ENCODE measurements around the gene ITPR1. TPM values are rescaled to one million over a fixed set of nuclear protein-coding genes. Genes with fewer than 3 reads are reported as not detected.

Gene ITPR1
- total RNA-seq, 1 experiment from 2014 or later = 16.7 TPM

DNA sequence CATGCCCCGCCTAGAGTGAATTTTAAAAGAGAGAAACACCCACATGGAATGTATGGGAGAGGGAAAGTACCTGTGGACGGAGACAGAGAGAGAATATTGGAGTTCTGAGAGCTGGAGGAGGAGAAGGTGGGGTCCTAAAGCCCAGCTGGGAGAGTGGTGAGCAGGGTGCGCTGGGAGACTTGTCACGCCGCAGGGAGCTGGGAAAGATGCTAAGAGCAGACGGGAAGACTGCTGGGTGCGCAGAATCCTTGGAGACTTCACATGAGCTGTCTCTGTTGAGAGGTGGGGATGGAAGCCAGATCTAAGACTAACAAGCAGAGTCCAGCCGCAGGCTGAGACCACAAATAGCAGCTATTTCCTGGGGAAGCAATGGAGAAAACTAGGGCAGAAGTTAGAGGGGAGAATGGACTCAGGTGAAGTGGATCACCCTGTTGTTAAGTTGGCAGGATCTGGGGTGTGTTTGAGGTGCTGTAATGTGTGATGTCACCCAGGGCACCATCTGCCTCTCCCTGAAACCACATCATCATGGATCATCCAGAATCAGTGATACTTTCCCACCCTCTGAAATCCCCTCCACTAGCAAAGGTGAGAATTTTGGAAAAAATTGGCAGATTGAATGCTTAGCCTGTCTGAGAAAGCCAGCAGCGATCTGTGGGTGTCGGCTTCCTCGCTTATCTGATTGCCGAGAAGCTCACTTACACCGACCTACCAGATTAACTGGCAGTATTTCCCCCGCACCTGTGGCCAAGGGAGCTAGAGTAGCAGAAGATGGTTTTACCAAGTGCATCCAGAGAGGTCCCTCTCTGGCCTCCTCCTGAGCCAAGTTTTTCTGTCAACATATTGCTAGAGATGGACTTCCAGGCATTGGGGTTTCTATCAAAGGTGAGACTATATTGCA lies 311.3 kb downstream of the ITPR1 start:
- no peak for DNase-seq (ENCODE audit: low read depth)

DNA sequence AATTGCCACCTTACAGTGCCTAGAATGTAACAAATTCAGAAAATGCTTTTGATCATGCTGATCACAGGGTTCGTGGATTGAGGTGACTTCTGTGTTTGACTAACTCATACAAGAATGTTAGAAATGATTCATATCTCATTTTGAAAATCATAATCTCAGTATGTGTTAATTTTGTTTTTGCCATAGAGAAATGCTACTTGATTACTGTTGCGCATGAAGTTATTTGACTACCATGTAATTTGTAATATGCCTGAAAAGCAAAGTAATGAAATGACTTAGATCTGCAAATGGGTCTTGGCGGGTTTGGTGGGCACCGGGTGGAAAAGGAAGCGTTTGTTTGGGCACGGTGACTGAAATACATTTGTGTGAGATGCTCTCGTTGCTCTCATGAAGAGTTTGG lies 312.5 kb downstream of the ITPR1 start:
- no peak for DNase-seq (ENCODE audit: low read depth)

DNA sequence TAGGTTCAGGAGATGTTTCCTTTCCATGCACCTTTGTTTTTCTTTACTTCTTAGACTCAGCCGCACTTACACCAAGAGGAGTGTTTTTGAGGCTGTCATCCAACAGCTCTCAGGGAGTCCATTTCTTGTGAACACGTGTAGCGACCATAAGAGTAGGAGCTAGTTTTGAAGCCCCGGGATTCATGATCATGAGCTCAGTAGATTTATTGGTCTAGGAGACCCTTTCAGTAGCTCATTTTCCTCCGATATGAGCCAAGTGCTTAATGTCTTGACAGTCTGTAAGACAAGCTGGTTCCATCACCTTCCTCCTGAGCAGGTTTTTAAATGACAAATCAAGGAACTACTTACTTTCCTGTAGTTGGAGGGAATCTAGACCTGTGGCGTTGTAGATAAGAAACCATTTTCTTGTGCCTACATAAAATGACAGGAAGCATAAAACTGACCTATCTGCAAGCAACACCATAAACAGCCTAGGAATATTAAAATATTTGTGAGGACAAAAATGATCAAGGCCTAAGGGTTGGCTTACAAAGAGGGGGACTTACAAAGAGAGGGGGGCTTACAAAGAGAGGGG lies 313.5 kb downstream of the ITPR1 start:
- no peak for DNase-seq (ENCODE audit: low read depth)

DNA sequence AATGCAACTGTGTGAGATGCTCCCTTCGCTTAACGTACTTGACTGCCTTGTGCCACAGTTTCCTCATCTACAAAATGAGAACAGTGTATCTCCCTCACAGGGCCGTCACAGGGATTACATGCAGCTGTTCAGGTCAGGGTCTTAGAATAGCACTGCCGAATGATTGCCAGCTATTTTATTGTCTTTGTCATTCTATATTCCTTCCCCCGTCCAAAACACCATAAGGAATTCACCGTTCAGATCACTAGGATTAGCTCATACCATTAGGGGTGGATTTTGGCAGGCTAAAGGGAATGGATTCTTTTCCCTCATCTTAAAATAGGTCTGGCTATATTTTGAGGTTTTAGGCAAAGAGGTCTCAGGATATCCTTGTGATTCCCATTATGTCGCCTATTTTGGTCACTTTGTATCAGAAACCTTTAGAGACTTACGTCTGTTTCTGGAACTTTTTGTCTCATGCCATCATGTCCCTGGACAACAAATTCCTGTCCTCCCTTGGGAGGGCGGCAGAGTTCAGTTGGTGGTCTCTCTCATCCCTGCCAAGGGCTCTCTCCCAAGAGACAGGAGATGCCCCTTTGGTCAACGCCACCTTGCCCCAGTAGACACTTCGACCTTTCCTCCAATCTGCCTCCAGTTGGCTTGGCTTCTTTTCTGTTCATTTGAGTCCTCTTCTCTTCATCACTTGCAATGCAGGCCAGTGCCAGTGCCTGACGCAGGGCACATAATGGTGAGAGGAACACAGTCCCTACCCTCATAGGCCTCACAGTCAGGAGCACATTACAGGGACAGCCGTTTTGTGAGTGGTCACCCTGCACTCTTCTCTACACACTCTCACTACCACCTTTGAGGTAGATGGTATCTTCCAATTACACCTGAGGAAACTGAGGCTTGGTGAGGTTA lies 314.5 kb downstream of the ITPR1 start:
- no peak for DNase-seq (ENCODE audit: low read depth)

DNA sequence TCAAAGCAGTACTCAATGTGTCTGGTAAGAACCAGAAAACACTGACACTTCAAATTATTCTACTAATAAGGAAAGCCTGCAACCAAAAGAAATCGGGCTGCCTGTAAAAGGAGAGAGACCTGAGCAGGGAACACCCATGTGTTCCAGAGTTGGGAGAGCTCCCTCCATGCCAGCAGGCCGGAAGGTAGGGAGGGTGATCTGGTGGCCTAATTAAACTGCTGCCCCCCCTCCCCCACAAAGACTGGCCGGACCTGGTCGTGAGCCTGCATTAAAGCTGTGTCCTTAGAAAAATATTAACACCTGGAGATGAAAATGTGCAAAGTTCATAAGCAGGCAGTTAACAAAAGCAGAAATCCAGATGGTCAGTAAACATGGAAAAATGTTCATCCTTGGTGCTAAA lies 315.5 kb downstream of the ITPR1 start:
- DNase-seq (ENCODE audit: low read depth) = no peak

DNA sequence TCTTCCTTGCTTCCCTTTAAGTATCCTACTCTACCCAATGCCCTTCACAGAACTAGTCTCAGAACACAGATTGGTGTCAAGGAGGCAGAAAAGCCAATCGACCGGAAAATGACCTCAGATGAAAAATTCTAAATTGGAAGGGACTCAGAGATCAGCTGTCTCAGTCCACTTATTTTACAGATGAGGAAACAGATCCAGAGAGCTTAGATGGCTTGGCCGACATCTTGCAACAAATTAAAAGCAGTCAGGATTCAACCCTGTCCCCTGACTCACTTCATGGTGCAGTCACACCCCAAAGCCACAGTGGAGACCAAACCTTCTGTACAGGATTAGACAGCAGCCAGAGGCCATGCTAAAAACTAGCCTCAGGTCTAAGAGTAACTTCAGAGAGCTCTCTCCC lies 316.8 kb downstream of the ITPR1 start:
- no peak for DNase-seq (ENCODE audit: low read depth)

DNA sequence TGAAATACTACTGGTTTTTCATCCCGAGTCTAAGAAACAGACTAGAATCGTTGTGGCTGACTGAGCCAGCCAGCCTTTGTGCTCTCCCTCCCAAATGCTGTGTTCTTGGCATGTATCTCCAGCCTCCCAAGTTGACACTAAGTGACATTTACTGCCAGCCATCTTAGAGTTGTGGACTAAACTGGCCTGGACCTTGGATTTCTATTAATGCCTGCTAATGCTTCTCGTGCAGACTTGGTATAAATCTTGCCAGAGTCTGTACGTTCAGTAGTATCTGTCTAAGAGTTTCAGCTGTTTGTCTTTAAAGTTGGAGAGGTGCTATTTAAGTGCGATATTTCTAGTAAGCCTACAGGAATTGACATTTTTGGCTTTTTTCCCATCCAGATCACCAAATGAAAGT lies 319.4 kb downstream of the ITPR1 start:
- no peak for DNase-seq (ENCODE audit: low read depth)

DNA sequence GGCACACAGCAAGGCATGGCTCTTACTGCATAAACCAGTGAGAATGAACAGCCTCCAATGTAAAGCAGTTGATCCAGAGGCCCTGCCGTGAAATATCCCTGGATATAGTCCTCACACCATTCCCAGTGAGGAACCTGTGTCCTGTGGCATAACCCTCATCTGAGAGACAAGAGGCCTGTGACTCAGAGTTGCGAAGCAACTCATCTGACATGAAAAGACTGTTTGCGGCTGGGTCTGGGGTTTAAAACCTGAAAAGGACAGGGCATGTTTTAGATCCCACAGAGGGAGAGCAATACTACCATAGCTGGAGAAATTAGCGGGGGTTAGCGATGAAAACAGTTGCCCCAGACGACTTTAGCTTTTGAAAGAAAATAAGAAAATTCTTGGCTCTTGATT lies 320.8 kb downstream of the ITPR1 start:
- peak; percentile 67 for DNase-seq (ENCODE audit: low read depth)

DNA sequence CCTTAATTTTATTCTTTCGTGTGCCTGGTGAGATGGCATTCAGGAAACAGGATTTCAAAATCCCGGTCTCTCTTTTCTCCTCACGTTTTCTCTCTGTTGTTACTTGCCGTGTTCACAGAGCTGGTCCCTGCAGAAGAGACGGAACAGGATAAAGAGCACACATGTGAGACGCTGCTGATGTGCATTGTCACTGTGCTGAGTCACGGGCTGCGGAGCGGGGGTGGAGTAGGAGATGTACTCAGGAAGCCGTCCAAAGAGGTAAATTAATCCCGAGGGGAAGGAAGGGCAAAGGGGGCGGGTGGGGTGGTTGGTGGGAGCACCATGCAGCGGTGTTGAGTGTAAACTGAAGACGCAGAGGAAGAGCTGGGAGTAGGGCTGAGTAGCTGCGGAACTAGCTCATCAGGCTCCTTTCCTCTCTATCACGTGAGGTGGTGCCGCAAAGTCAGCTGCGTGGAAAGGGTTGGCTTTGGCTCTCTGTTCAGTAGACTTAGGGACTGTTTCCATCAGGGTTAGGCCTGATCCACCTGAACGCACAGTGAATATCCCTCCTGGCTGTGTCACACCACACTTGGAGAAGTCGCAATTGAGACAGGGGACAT lies 321.3 kb downstream of the ITPR1 start:
- DNase-seq (ENCODE audit: low read depth) = peak; percentile 88

DNA sequence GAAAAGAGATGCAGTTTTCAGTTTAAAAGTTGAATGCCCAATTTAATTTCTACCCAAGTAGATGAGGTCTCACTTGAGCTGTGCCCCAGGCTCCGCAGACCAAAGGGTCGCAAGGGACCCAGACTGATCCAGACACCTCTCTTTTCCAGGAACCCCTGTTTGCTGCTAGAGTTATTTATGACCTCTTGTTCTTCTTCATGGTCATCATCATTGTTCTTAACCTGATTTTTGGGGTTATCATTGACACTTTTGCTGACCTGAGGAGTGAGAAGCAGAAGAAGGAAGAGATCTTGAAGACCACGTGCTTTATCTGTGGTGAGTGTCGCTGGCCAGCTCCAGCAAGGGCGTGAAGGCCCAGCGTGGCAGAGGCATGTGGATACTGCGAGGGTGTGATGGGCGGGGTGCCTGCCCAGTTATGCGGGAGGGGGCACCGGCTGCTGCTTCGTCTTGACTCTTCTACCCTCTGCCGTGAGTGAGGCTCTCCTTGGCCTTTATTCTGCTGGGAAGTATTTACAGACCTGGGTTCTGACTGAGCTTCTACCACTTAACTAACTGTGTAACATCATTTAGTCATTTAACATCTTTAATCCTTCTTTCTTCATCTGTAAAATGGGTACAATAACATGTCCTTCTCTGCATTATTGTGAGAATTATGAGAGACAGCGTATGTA lies 321.9 kb downstream of the ITPR1 start:
- DNase-seq (ENCODE audit: low read depth) = no peak

DNA sequence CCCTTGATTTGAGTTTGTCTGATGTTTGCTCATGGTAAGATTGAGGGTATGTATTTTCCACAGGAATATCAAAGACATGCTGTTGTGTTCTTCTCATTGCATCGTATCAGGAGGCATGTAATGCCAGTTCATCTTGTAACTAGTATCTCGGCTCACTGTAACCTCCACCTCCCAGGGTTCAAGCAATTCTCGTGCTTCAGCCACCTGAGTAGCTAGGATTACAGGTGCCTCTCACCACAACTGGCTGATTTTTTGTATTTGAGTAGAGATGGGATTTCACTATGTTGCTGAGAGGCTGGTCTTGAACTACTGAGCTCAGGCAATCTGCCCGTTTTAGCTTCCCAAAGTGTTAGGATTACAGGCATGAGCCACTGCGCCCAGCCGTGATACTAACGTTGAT lies 323.2 kb downstream of the ITPR1 start:
- DNase-seq (ENCODE audit: low read depth) = no peak

DNA sequence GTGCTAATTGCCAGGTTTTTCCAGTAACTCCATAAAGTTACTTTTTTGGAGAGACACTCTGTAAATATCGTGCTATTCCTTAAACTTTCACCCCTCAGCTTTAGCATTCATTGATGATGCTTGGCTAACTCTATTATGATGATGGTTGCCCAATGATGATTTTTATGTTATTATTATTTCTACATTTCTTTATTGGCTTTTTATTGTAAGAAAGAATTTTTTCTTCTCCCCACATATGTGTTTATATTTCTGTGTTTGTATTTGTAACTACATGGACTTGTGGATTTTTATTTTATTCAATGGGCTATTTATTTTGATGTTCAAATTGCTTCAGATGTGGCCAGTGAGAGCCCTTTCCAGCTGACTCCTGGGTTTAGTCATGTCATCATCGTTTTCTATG lies 323.6 kb downstream of the ITPR1 start:
- no peak for DNase-seq (ENCODE audit: low read depth)

DNA sequence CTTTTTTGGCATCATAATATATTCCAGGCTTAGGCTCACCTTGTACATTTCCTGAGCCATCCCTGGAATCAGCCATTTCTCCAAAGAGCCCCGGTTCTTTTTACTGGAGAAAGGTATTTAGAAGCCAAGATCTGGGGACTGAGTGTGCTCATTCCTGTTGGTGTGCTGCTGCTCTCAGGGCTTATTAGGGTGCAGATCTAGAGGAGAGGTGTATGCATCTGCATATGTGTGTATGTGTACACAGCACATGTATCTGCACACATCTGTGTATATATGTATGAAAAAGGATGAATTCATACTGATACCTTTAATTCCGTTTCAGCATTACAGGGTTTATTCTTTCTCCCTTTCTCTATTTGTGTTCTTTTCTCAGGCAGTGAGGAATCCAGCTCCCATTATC lies 324.0 kb downstream of the ITPR1 start:
- no peak for DNase-seq (ENCODE audit: low read depth)

DNA sequence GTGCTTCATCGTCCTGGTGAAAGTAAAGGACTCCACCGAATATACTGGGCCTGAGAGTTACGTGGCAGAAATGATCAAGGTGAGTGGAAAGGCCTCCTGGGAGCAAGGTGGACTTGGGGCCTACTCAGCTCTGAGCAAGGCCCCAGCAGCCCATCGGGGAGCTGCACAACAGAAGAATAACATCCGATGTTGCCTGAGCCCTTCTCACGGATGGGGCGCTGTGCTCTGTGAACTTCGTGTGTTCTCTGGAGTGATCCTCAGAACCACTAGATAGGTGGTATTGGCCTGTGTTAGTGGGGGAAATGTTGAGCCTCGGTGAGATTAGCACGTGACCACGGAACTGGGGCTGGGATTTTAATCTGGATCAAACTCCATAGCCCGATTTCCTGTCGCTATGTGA lies 325.0 kb downstream of the ITPR1 start:
- no peak for DNase-seq (ENCODE audit: low read depth)

DNA sequence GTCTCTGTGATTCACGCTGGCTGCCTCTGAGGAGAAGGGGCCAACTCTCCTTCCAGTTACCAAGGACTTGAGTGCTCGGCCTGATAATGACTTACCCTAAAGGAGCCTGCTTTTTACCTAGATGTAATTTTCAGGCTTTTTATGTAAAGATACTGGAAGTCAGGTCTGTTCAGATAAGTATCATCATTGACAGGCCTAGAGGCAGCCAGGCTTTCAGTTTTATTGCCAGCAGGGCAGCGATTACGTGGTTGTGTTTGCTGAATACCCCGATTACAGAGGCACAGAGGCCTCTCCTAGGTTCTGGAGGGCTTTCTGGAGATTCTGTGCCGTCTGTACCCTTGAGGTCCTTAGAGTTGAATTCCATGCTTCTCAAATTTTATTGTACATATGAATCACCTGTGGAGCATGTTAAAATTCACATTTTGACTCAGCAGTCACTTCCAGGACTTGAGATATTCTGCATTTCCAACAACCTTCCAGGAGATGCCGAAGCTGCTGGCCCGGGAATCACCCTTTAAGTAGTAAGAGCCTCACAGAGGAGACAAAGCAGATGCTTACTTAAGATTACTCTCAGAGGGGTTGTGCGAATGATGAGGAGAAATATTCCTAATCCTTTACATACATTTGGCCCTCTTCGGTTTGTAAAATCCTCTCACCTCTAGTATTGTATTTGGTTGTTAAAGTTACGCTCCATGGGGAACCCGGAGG lies 326.0 kb downstream of the ITPR1 start:
- DNase-seq (ENCODE audit: low read depth) = no peak

DNA sequence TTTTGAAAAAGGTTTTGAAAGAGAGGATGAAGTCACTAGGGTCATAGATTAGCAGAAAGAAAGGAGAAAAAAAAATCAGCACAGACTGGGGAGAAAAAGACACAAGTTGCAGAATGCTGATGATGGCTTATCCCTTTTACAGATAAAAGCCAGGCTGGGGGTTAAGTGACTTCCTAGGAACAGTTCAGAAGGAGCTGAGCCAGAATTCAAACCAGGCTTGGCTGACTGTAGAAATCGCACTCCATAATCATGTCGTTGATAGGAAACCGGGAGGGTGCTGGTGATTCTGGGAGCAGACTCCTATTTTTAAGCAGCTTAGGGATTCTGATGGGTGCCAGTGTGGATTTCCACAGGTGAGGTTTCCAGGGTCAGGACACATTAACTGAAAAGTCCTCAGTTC lies 326.6 kb downstream of the ITPR1 start:
- DNase-seq (ENCODE audit: low read depth) = no peak

DNA sequence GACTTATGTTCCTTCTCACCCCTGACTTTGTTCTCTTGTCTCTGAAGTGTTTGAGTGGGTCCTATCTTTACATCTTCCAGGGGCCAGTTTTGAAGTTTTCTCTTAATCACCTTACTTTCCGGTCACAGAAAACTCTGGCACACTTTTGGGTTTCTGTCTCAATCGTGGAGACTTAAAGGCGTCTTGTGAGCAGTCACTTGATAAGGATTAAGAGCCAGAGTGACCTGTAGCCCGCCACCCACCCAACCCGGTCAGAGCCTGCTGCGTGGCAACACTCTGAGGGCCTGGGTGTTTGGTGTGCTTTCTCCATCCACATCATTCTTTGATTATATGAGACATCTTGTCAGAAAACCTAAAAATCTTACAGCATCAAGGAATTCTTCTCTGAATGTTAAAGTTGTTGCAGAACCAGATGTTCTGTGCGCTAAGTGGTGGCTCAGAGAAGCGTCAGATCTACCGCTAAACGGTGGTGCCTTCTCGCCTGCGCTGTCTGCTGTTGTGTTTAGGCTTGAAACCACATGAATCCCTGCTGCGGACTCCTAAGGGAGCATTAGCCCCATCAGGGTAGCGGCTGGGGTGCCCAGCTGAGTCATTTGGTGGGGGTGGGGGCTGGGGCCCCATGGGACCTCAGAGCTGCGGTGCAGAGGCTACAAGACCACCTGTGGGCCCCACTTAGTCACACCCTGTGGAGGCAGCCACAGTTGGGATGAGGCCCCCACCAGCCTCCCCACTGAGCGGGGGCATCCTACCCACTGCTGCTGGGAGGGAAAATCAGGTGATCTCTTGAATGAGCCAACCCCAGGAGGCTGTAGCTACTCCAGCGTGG lies 327.4 kb downstream of the ITPR1 start:
- DNase-seq (ENCODE audit: low read depth) = no peak

DNA sequence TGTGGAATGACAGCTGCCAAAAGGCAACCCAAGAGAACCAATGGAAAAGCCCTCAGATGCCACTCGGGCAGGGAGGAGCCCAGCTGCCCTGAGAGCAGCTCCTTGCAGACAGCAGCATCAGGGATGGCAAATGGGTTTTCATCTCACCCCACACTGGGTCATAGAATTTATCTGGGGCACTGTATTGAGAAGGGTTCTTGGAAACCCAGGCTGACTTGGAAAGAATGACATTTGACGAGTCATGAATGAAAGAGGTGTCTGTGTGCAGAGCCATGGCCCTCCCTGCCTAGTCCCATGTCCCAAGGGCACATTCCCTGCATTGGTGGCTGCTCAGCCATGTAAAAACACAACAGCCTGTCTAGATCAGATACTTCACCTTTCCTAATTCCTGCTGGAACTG lies 328.2 kb downstream of the ITPR1 start:
- no peak for DNase-seq (ENCODE audit: low read depth)

DNA sequence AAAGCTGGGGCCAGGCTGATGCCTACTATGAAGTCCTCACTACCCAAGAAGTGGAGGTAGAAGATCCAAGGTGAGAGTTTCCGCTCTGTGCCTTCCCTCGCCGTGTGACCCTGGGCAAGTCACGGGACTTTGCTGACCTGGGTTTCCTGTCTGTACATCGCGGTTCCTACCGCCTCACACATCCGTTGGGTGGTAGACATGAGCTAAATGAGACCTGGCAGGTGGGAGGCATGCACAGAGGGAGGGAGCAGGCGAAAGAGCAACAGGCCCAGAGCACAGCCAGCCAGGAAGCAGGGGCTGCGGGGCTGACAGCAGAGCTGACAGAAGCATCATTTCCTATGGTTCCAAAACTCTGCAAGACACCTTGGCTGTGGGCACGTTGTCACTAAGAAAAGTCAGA lies 328.8 kb downstream of the ITPR1 start:
- no peak for DNase-seq (ENCODE audit: low read depth)

DNA sequence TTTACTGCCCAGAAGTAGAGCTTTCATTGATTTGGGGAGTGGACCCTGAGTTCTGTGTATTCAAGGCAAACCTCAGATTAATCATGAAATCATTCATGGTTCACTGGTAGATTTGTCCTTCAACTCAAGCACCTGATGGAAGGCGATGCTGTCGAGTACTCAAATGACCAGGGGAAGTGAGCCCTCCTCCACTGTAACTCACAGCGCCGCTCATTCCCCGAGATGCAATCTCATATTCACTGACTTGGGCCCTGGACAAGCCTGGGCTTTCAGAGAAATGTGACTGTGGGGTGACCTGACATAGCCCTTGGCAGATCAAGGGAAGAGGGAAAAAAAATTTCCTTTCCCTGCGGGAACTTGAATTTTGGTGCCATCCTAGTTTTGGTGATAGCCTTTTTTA lies 329.4 kb downstream of the ITPR1 start:
- no peak for DNase-seq (ENCODE audit: low read depth)
